ENCODE results near the gene ENGASE. TPM values are rescaled to one million over a fixed set of nuclear protein-coding genes. Genes with fewer than 3 reads are reported as not detected.

Gene ENGASE
- polyA plus RNA-seq, 1 of the 3 experiments (the other 2 are of a cell fraction): 30.1 TPM

DNA sequence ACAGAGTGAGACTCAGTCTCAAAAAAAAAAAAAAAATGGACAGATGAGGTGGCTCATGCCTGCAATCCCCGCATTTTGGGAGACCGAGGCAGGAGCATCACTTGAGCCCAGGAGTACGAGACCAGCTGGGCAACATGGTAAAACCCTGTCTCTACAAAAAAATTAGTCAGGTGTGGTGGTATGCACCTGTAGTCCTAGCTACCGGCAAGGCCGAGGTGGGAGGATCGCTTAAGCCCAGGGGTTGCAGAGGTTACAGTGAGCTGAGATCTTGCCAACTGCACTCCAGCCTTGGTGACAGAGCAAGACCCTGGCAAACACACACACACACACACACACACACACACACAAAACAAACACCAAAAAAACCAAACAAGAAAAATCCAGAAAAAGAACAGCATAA is 7.7 kb upstream of the ENGASE start:
- H3K9ac ChIP-seq: no peak overlapping the region
- no peak overlapping the region for H2AFZ ChIP-seq (ENCODE audit: low read depth)
- no peak for DNase-seq
- H3K27me3 ChIP-seq (ENCODE audit: insufficient read depth): no peaks in the 10 kb centered on the region; the same call in 1 of the 2 replicates
- H3F3A ChIP-seq (replicated peaks; ENCODE audit: insufficient read depth): no peaks in the 10 kb centered on the region
- H3K27ac ChIP-seq (ENCODE audit: low read depth in 2 of 2, low read length in 1 of 2): no peak overlapping the region
- no peak overlapping the region for H3K4me2 ChIP-seq
- H3K79me2 ChIP-seq (ENCODE audit: insufficient read depth): no peaks in the 10 kb centered on the region
- no peaks in the 10 kb centered on the region for H3K9me2 ChIP-seq
- no peaks in the 10 kb centered on the region for H4K20me1 ChIP-seq (ENCODE audit: insufficient read depth)
- no peaks in the 10 kb centered on the region for H3K36me3 ChIP-seq (replicated peaks in 1 of 2; ENCODE audit: control insufficient read depth in 1 of 2, insufficient read depth in 2 of 2, low read length in 1 of 2)
- no peak overlapping the region for H3K4me3 ChIP-seq (ENCODE audit: low read depth in 2 of 2, low read length in 1 of 2)
- H3K4me1 ChIP-seq (ENCODE audit: control insufficient read depth in 1 of 2, insufficient read depth in 2 of 2, low read depth in 1 of 2, low read length in 1 of 2): no peaks in the 10 kb centered on the region
- 87% methylated on average over 6 of the region's 6 CpGs for WGBS (ENCODE audit: low lambda C conversion rate)
- H3K9me3 ChIP-seq: no peaks in the 10 kb centered on the region
- ChIA-PET CTCF (interaction anchor here (0.6 to 25.7 kb wide), 11 partner anchors 17 to 326 kb away, joined by 3 to 529 read pairs (median 5); no protein-coding TSS in a partner anchor), POLR2A (no interaction called here)
- TF ChIP-seq FOXM1 (IDR thresholded peaks at IDR 0.05; ENCODE audit: low read depth) (no peak), RAD21 (IDR thresholded peaks at IDR 0.05; ENCODE audit: low read length) (no peak), FOXJ3 (CRISPR knock-in tag; IDR thresholded peaks at IDR 0.05) (no peak), EZH2phosphoT487 (IDR thresholded peaks at IDR 0.05; ENCODE audit: borderline replicate concordance, low read depth) (no peak), GATA2 (CRISPR knock-in tag; IDR thresholded peaks at IDR 0.05) (no peak), RFX5 (IDR thresholded peaks at IDR 0.05; ENCODE audit: low read length) (no peak), NFIC (IDR thresholded peaks at IDR 0.05; ENCODE audit: borderline replicate concordance) (no peak), NRF1 (IDR thresholded peaks at IDR 0.05; ENCODE audit: low read depth, low read length) (no peak), JUND (IDR thresholded peaks at IDR 0.05) (no peak), TAF1 (IDR thresholded peaks at IDR 0.05; ENCODE audit: borderline replicate concordance, low read depth, low read length) (no peak), SIN3A (IDR thresholded peaks at IDR 0.05; ENCODE audit: borderline replicate concordance, low read depth, low read length) (no peak), EP300 (IDR thresholded peaks at IDR 0.05; ENCODE audit: borderline replicate concordance in 1 of 2, low read depth in 1 of 2, low read length in 1 of 2) (no peak), SMC3 (IDR thresholded peaks at IDR 0.05; ENCODE audit: low read depth, low read length) (no peak), ELF1 (IDR thresholded peaks at IDR 0.05) (no peak), YY1 (IDR thresholded peaks at IDR 0.05; ENCODE audit: low read depth) (no peak), RCOR1 (IDR thresholded peaks at IDR 0.05; ENCODE audit: low read length) (no peak)
- TF ChIP-seq, protein P1, sequence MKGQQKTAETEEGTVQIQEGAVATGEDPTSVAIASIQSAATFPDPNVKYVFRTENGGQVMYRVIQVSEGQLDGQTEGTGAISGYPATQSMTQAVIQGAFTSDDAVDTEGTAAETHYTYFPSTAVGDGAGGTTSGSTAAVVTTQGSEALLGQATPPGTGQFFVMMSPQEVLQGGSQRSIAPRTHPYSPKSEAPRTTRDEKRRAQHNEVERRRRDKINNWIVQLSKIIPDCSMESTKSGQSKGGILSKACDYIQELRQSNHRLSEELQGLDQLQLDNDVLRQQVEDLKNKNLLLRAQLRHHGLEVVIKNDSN (IDR thresholded peaks at IDR 0.05; ENCODE audit: borderline replicate concordance, low read depth): no peak
- TF ChIP-seq, protein P2, sequence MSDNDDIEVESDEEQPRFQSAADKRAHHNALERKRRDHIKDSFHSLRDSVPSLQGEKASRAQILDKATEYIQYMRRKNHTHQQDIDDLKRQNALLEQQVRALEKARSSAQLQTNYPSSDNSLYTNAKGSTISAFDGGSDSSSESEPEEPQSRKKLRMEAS (IDR thresholded peaks at IDR 0.05; ENCODE audit: low read depth): no peak
- TF ChIP-seq, protein P3, sequence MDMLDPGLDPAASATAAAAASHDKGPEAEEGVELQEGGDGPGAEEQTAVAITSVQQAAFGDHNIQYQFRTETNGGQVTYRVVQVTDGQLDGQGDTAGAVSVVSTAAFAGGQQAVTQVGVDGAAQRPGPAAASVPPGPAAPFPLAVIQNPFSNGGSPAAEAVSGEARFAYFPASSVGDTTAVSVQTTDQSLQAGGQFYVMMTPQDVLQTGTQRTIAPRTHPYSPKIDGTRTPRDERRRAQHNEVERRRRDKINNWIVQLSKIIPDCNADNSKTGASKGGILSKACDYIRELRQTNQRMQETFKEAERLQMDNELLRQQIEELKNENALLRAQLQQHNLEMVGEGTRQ (IDR thresholded peaks at IDR 0.05; ENCODE audit: borderline replicate concordance, low read depth, low read length): no peak
